AG04449 (cell line): ENCODE data around the gene RCAN2.

Experiments used
- CTCF ChIA-PET: fragments of 350-600 bp; formaldehyde crosslinking; extraction: SDS; loops from one replicate; lab custom pipeline; 2021; ENCODE audit warnings: antibody characterized with exemption; lab: Yijun Ruan, JAX
- POLR2A ChIA-PET: fragments of 400-600, 350-600 bp; formaldehyde crosslinking; extraction: SDS; loops from one replicate; lab custom pipeline; 2020; ENCODE audit warnings: antibody characterized with exemption, inconsistent platforms; lab: Yijun Ruan, JAX
- DNase-seq: peaks from one replicate; pipeline ENCODE4 v3.0.0-alpha.2; 2010; ENCODE audit warnings: low read depth, low spot score
- H3K4me3 ChIP-seq: 2 replicates; pipeline ENCODE4 v1.5.1; 2011; ENCODE audit warnings: low read depth, mild to moderate bottlenecking, control low read depth, low read length
- CTCF ChIP-seq: IDR thresholded peaks from one replicate; pipeline ENCODE4 v1.5.1; 2011; ENCODE audit warnings: mild to moderate bottlenecking, moderate library complexity, low read length, control low read depth, inconsistent platforms; ENCODE audit not compliant: insufficient read depth; ENCODE audit errors: missing control alignments

The RCAN2 gene

GRCh38 chr6:46204880-46205650, 286.2 kb downstream of the RCAN2 start:
- no peak for DNase-seq
- TF ChIP-seq CTCF, result no peak
- H3K4me3 ChIP-seq, result no peak overlapping the region
- ChIA-PET POLR2A (no interaction called here), CTCF (interaction anchor here (0.6 kb wide), 1 partner anchor 1135 kb away, joined by 3 read pairs; no protein-coding TSS in a partner anchor)

- ChIA-PET CTCF (no interaction called here), POLR2A (no interaction called here)
- no peak for DNase-seq
- TF ChIP-seq CTCF, result no peak
- no peak overlapping the region for H3K4me3 ChIP-seq
Measured at GRCh38 chr6:46203391-46204177, 287.7 kb downstream of the RCAN2 start.

GRCh38 chr6:46201702-46202101, 289.5 kb downstream of the RCAN2 start:
- POLR2A ChIA-PET, result no interaction called here
- no peak overlapping the region for H3K4me3 ChIP-seq
- CTCF ChIA-PET, result no interaction called here
- no peak for DNase-seq
- TF ChIP-seq CTCF, result no peak

- ChIA-PET POLR2A (no interaction called here), CTCF (no interaction called here)
- DNase-seq, result no peak
- no peak for TF ChIP-seq CTCF
- H3K4me3 ChIP-seq, result no peak overlapping the region
Measured at GRCh38 chr6:46199387-46199786, 291.9 kb downstream of the RCAN2 start.

GRCh38 chr6:46191961-46192360, 299.3 kb downstream of the RCAN2 start:
- ChIA-PET POLR2A (no interaction called here), CTCF (no interaction called here)
- H3K4me3 ChIP-seq, result no peak overlapping the region
- no peak for TF ChIP-seq CTCF
- peak; percentile 16 for DNase-seq

- ChIA-PET CTCF (no interaction called here), POLR2A (no interaction called here)
- no peak for DNase-seq
- no peak overlapping the region for H3K4me3 ChIP-seq
- no peak for TF ChIP-seq CTCF
Measured at GRCh38 chr6:46190889-46191288, 300.4 kb downstream of the RCAN2 start.
